ENCODE results near the gene WDR33.

DNA sequence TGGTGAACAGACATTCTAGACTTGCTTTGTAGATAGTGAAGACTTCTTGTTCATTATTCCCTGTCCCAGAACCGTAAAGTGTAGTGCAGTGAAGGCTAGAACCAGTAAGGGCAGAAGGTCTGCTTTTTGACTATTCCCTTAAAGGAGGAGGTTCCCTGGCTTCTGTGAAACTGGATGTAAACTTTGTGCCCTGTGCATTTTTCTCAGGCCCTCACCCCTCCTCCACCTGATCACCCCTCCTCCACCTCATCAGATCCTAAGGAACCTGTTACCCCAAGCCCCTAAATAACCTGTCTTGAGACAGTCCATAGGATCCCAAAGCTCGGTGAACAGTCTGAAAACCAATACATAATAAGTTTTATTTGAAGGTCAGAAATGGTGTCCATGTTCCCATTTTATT, 75.9 kb downstream of the WDR33 start:
- no peak for TF ChIP-seq CEBPB (IDR thresholded peaks at IDR 0.05)
- no peak for TF ChIP-seq NFIC (IDR thresholded peaks at IDR 0.05)
- no peak for TF ChIP-seq EP300 (IDR thresholded peaks at IDR 0.05; ENCODE audit: borderline replicate concordance)

Measured in Ishikawa (cell line).